Left lung (tissue), 10 donors: ENCODE data around the gene DNM2. TPM values are rescaled to one million over a fixed set of nuclear protein-coding genes. Genes with fewer than 3 reads are reported as not detected.

Experiments used
- ATAC-seq: fragments of 200-7000 bp; cut with Tn5 transposase; one replicate; pipeline ENCODE4 v1.9.1; 2020; ENCODE audit warnings: moderate library complexity
- DNase-seq, 4 donors: peaks; one replicate each; pipeline ENCODE4 v3.0.0-alpha.2; 2013 to 2020
- H3K27ac ChIP-seq, 2 donors: fragments of 200-600 bp; sonication (generic) in 1 of 2; one replicate each; pipeline versions ENCODE4 v1.5.0 to v1.8.0; 2020 to 2021
- H3K27me3 ChIP-seq, 2 donors: fragments of 200-600 bp; sonication (generic) in 1 of 2; one replicate each; pipeline versions ENCODE4 v1.5.0 to v1.8.0; 2020 to 2021
- H3K36me3 ChIP-seq, 2 donors: fragments of 200-600 bp; sonication (generic) in 1 of 2; one replicate each; pipeline versions ENCODE4 v1.5.0 to v1.8.0; 2020 to 2021
- H3K4me1 ChIP-seq, 2 donors: fragments of 200-600 bp; one replicate each; pipeline ENCODE4 v1.8.0; 2021
- H3K4me3 ChIP-seq, 2 donors: fragments of 200-600 bp; sonication (generic) in 1 of 2; one replicate each; pipeline versions ENCODE4 v1.5.0 to v1.8.0; 2020 to 2021; ENCODE audit warnings: mild to moderate bottlenecking in 1 of 2
- H3K9me3 ChIP-seq, 2 donors: fragments of 200-600 bp; sonication (generic) in 1 of 2; one replicate each; pipeline versions ENCODE4 v1.5.0 to v1.8.0; 2020 to 2021
- CTCF ChIP-seq, 2 donors: fragments of 200-600 bp; sonication (generic) in 1 of 2; IDR thresholded peaks; one replicate each; pipeline versions ENCODE4 v1.5.0 to v1.8.0; 2021; ENCODE audit warnings: antibody characterized with exemption in 2 of 2
- intact Hi-C, 2 donors: fragments of 100-400 bp; cut with DNase I; formaldehyde crosslinking; loops; one replicate each; pipeline versions ENCODE4 v1.11.2 to v1.14.2; 2022
- polyA plus RNA-seq, 6 donors: library from polyadenylated mRNA; unstranded; fragments of 120-200 nt; gene quantifications; one replicate each; pipeline ENCODE4 v1.2.1, GENCODE V29; 2013; ENCODE audit not compliant: insufficient read length in 6 of 6
- total RNA-seq, 2 donors: library from RNA; stranded (reverse); fragmentation: NEBNext Ultra II Directional; extraction: Animal tissue kit (Norgen Biotek cat#: 25700); gene quantifications; one replicate each; pipeline ENCODE4 v1.2.1, GENCODE V29; 2021
- donor health status: DM: no; HTN: yes; CAD: no.
- donor health status: DM: no; HTN: no; CAD: no.

Gene DNM2
- total and polyA plus RNA-seq, 8 donors: 88.4 to 268 (median 101) TPM

GRCh38 chr19:10812196-10812595 lies 94.3 kb downstream of the DNM2 start:
- no peak for TF ChIP-seq CTCF (IDR thresholded peaks at IDR 0.05)
- Histone ChIP-seq H3K27ac (peak overlapping the region in 1 of 2 donors; percentile 90), H3K27me3 (no peaks in the 10 kb centered on the region), H3K4me1 (peaks cover 0 to 77% of the 10 kb centered on the region in 2 donors), H3K4me3 (no peak overlapping the region), H3K36me3 (peaks cover 0 to 99% of the 10 kb centered on the region in 2 donors), H3K9me3 (no peaks in the 10 kb centered on the region)
- intact Hi-C loops: no loop called here
- no peak for ATAC-seq
- peak in 1 of 4 donors; percentile 77 for DNase-seq

- no peak for TF ChIP-seq CTCF (IDR thresholded peaks at IDR 0.05)
- Histone ChIP-seq H3K4me3 (no peak overlapping the region), H3K36me3 (peaks cover 0 to 99% of the 10 kb centered on the region in 2 donors), H3K4me1 (peaks cover 0 to 77% of the 10 kb centered on the region in 2 donors), H3K27ac (peak overlapping the region; percentile 10 to 90), H3K27me3 (no peaks in the 10 kb centered on the region), H3K9me3 (no peaks in the 10 kb centered on the region)
- intact Hi-C loops: no loop called here
- DNase-seq (peak in 2 of 4 donors; percentile 79 to 86), ATAC-seq (peak; percentile 63)
Observed at GRCh38 chr19:10812902-10813404, 95.1 kb downstream of the DNM2 start.

GRCh38 chr19:10815007-10815536 lies 97.2 kb downstream of the DNM2 start:
- ATAC-seq (no peak), DNase-seq (no peak)
- peak overlapping the region in 1 of 2 donors; percentile 90 for H3K27ac ChIP-seq
- H3K4me1 ChIP-seq: peaks cover 0 to 56% of the 10 kb centered on the region in 2 donors
- no peaks in the 10 kb centered on the region for H3K9me3 ChIP-seq
- no peaks in the 10 kb centered on the region for H3K27me3 ChIP-seq
- no peak overlapping the region for H3K4me3 ChIP-seq
- no peak for TF ChIP-seq CTCF (IDR thresholded peaks at IDR 0.05)
- intact Hi-C loops: no loop called here
- peaks cover 0 to 99% of the 10 kb centered on the region in 2 donors for H3K36me3 ChIP-seq

GRCh38 chr19:10815969-10816644 lies 98.2 kb downstream of the DNM2 start:
- ATAC-seq: no peak
- H3K4me3 ChIP-seq: peak overlapping the region; percentile 29 to 35
- no peaks in the 10 kb centered on the region for H3K27me3 ChIP-seq
- peak overlapping the region; percentile 80 to 90 for H3K27ac ChIP-seq
- H3K9me3 ChIP-seq: no peaks in the 10 kb centered on the region
- peaks cover 0 to 99% of the 10 kb centered on the region in 2 donors for H3K36me3 ChIP-seq
- H3K4me1 ChIP-seq: peaks cover 0 to 46% of the 10 kb centered on the region in 2 donors
- DNase-seq: peak in 1 of 4 donors; percentile 67
- no peak for TF ChIP-seq CTCF (IDR thresholded peaks at IDR 0.05)
- intact Hi-C loops: no loop called here

- ATAC-seq (no peak), DNase-seq (peak in 1 of 4 donors; percentile 71)
- peaks cover 0 to 40% of the 10 kb centered on the region in 2 donors for H3K4me1 ChIP-seq
- no peaks in the 10 kb centered on the region for H3K9me3 ChIP-seq
- H3K4me3 ChIP-seq: peak overlapping the region; percentile 29 to 35
- no peak for TF ChIP-seq CTCF (IDR thresholded peaks at IDR 0.05)
- peak overlapping the region; percentile 14 to 80 for H3K27ac ChIP-seq
- H3K36me3 ChIP-seq: peaks cover 0 to 99% of the 10 kb centered on the region in 2 donors
- intact Hi-C loops: no loop called here
- H3K27me3 ChIP-seq: no peaks in the 10 kb centered on the region
Observed at GRCh38 chr19:10816691-10817090, 98.8 kb downstream of the DNM2 start.
